ENCODE data around the gene LY6G6D.

- TF ChIP-seq CTCF (IDR thresholded peaks at IDR 0.05; ENCODE audit: low read length) (no peak), EZH2 (IDR thresholded peaks at IDR 0.05; ENCODE audit: borderline replicate concordance, low read length) (no peak)
These were observed 52.0 kb downstream of the LY6G6D start for GRCh38 chr6:31767096-31767645.

Measured in OCI-LY1 (cell line).